HG02623 (cell line): ENCODE measurements around the gene ZNF383.
"Not testable (repeated sequence)": the region's sequence is repeated elsewhere in the genome, so short reads cannot be mapped to it uniquely, and the experiment has no call there.

Experiments used
- ATAC-seq: cut with Tn5 transposase; IDR thresholded peaks from one replicate; pipeline ENCODE4 v1.9.1; 2021; ENCODE audit warnings: moderate library complexity; ENCODE audit not compliant: unreplicated experiment

The ZNF383 gene

DNA sequence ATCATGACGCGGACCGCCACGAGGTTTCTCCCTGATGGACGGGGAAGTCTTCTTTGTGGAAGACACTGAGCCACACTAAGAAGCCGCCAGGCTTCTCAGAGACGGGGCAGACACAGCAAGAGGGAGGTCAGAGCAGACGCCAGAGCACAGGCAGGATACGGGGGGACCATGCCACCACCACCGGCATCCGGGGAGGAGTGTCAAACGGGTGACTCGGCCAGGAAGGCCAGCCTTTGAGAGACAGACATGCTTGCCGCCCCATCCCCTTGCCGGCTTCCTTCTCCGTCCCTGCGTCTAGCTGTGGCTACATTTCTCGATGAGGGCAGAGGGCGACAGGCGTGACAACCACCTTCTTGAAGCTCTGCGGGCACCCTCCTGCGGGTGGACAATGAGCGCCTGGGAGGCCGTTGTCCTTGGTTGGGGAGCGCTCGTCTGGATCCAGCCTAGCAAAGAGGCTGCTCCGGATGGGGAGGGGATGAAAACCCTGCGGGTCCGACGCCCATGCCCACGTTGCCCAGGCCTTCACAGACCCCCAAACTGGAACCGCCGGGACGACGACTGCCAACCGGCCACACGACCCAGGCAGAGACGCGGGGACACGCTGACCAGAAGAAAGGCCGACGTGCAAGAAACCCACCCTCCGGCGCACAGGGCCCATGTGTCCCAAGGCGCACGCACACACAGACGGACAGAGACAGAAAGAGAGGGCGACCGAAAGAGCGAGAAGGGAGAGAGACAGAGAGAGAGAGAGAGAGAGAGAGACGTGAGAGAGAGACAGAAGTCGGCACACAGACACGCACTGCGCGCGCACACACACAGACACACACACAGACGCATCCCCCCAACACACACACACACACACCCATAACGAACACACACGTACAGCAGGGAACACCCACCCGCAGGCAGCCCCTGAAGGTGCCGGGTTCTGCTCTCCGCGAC lies 75.3 kb downstream of the ZNF383 start:
- ATAC-seq: not testable (repeated sequence)

DNA sequence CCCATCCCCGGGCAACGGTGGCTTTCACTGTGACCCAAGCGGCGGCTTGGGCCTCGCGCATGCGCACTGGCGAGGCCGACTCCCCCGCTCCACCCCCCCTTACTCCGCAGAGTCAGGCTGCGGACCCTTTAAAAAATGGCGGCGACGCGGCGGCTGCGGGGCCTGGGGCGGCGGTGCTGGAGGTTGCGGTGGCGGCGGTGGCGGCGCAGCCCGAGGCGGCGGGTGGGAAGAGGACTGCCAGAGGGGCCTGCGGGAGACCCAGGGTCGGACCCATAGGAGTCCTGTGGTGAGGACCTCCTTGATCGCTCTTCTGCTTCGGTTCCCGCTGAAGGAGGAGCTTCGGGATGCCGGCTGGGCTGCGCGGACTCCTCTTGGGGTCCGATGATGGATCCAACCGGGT lies 76.2 kb downstream of the ZNF383 start:
- ATAC-seq: not testable (repeated sequence)
